ENCODE measurements around the gene SDF2L1. TPM values are rescaled to one million over a fixed set of nuclear protein-coding genes. Genes with fewer than 3 reads are reported as not detected.
"Not testable (repeated sequence)": the region's sequence is repeated elsewhere in the genome, so short reads cannot be mapped to it uniquely, and the experiment has no call there.

The SDF2L1 gene
- polyA plus RNA-seq, 3 donors from 2014 or later, result 119 to 227 (median 178) TPM

- DNase-seq, result no peak
- Mint-ChIP-seq H3K4me3 (no peak overlapping the region), H3K27ac (peak overlapping the region in 1 of 6 donors; percentile 57), H3K27me3 (ENCODE audit: low read depth in 3 of 3) (peaks cover 3 to 19% (median 7%) of the 10 kb centered on the region in 3 donors), H3K36me3 (peaks cover 3 to 10% (median 7%) of the 10 kb centered on the region in 3 donors), H3K9me3 (no peaks in the 10 kb centered on the region), H3K4me1 (peaks cover 26 to 28% of the 10 kb centered on the region in 2 donors)
Measured at GRCh38 chr22:21683401-21683811, 41.3 kb downstream of the SDF2L1 start.

GRCh38 chr22:21684492-21685163 lies 42.5 kb downstream of the SDF2L1 start:
- peak overlapping the region in 5 of 6 donors; percentile 34 to 78 (median 63) for H3K27ac Mint-ChIP-seq
- H3K9me3 Mint-ChIP-seq, result no peaks in the 10 kb centered on the region
- no peak for DNase-seq
- H3K27me3 Mint-ChIP-seq (ENCODE audit: low read depth in 3 of 3), result peaks cover 6 to 23% (median 14%) of the 10 kb centered on the region in 3 donors
- H3K4me3 Mint-ChIP-seq, result no peak overlapping the region
- peaks cover 32 to 36% of the 10 kb centered on the region in 2 donors for H3K4me1 Mint-ChIP-seq
- H3K36me3 Mint-ChIP-seq, result peaks cover 3 to 10% (median 10%) of the 10 kb centered on the region in 3 donors

GRCh38 chr22:21685164-21685513 lies 43.0 kb downstream of the SDF2L1 start:
- no peaks in the 10 kb centered on the region for H3K9me3 Mint-ChIP-seq

GRCh38 chr22:21686193-21686608 lies 44.1 kb downstream of the SDF2L1 start:
- Mint-ChIP-seq H3K27ac (peak overlapping the region in 2 of 6 donors; percentile 29 to 67), H3K9me3 (no peaks in the 10 kb centered on the region), H3K27me3 (ENCODE audit: low read depth in 3 of 3) (peaks cover 13 to 29% (median 14%) of the 10 kb centered on the region in 3 donors), H3K36me3 (peaks cover 3 to 13% (median 10%) of the 10 kb centered on the region in 3 donors), H3K4me1 (peaks cover 38 to 40% of the 10 kb centered on the region in 2 donors), H3K4me3 (no peak overlapping the region)
- DNase-seq, result no peak

More at GRCh38 chr22:21685164-21685513, 43.0 kb downstream of the SDF2L1 start:
- H3K27me3 Mint-ChIP-seq (ENCODE audit: low read depth in 3 of 3), result peaks cover 11 to 28% (median 17%) of the 10 kb centered on the region in 3 donors
- H3K4me3 Mint-ChIP-seq, result no peak overlapping the region
- peaks cover 37 to 39% of the 10 kb centered on the region in 2 donors for H3K4me1 Mint-ChIP-seq
- H3K27ac Mint-ChIP-seq, result peak overlapping the region in 5 of 6 donors; percentile 34 to 78 (median 67)
- H3K36me3 Mint-ChIP-seq, result peaks cover 3 to 10% (median 10%) of the 10 kb centered on the region in 3 donors
- no peak for DNase-seq

GRCh38 chr22:21686634-21687393 lies 44.7 kb downstream of the SDF2L1 start:
- Mint-ChIP-seq H3K9me3 (no peaks in the 10 kb centered on the region), H3K4me3 (no peak overlapping the region), H3K27ac (peak overlapping the region; percentile 24 to 79 (median 50)), H3K27me3 (ENCODE audit: low read depth in 3 of 3) (peaks cover 13 to 27% (median 14%) of the 10 kb centered on the region in 3 donors), H3K4me1 (peaks cover 34 to 37% of the 10 kb centered on the region in 2 donors), H3K36me3 (peaks cover 3 to 13% (median 10%) of the 10 kb centered on the region in 3 donors)
- no peak for DNase-seq

GRCh38 chr22:21687685-21688259 lies 45.7 kb downstream of the SDF2L1 start:
- Mint-ChIP-seq H3K27ac (peak overlapping the region; percentile 40 to 99 (median 78)), H3K4me3 (no peak overlapping the region), H3K9me3 (no peaks in the 10 kb centered on the region), H3K27me3 (ENCODE audit: low read depth in 3 of 3) (peaks cover 13 to 23% (median 14%) of the 10 kb centered on the region in 3 donors), H3K36me3 (peaks cover 3 to 13% (median 10%) of the 10 kb centered on the region in 3 donors), H3K4me1 (peaks cover 29 to 33% of the 10 kb centered on the region in 2 donors)
- no peak for DNase-seq

- Mint-ChIP-seq H3K9me3 (no peaks in the 10 kb centered on the region), H3K4me1 (peaks cover 29 to 33% of the 10 kb centered on the region in 2 donors), H3K27ac (peak overlapping the region; percentile 94 to 99 (median 97))
Measured at GRCh38 chr22:21688341-21688705, 46.2 kb downstream of the SDF2L1 start.

GRCh38 chr22:21688706-21689381 lies 46.7 kb downstream of the SDF2L1 start:
- peak overlapping the region; percentile 94 to 99 (median 97) for H3K27ac Mint-ChIP-seq
- H3K9me3 Mint-ChIP-seq, result no peaks in the 10 kb centered on the region
- H3K4me1 Mint-ChIP-seq, result peaks cover 29 to 33% of the 10 kb centered on the region in 2 donors
- H3K4me3 Mint-ChIP-seq, result peak overlapping the region in 4 of 5 donors; percentile 60 to 79 (median 70)
- peak in 1 of 3 donors; percentile 26 for DNase-seq
- peaks cover 3 to 19% (median 10%) of the 10 kb centered on the region in 3 donors for H3K36me3 Mint-ChIP-seq
- H3K27me3 Mint-ChIP-seq (ENCODE audit: low read depth in 3 of 3), result peaks cover 13 to 20% (median 14%) of the 10 kb centered on the region in 3 donors

More at GRCh38 chr22:21688341-21688705, 46.2 kb downstream of the SDF2L1 start:
- peaks cover 3 to 18% (median 10%) of the 10 kb centered on the region in 3 donors for H3K36me3 Mint-ChIP-seq
- no peak overlapping the region for H3K4me3 Mint-ChIP-seq
- peaks cover 13 to 20% (median 14%) of the 10 kb centered on the region in 3 donors for H3K27me3 Mint-ChIP-seq (ENCODE audit: low read depth in 3 of 3)
- DNase-seq, result no peak

GRCh38 chr22:21690401-21690801 lies 48.3 kb downstream of the SDF2L1 start:
- H3K36me3 Mint-ChIP-seq, result peaks cover 3 to 16% (median 7%) of the 10 kb centered on the region in 3 donors
- peak overlapping the region; percentile 49 to 85 (median 61) for H3K4me3 Mint-ChIP-seq
- H3K9me3 Mint-ChIP-seq, result no peaks in the 10 kb centered on the region

GRCh38 chr22:21691816-21692215 lies 49.7 kb downstream of the SDF2L1 start:
- Mint-ChIP-seq H3K4me1 (peaks cover 29 to 33% of the 10 kb centered on the region in 2 donors), H3K27ac (peak overlapping the region; percentile 76 to 98 (median 82)), H3K36me3 (peaks cover 5 to 26% (median 8%) of the 10 kb centered on the region in 3 donors), H3K27me3 (ENCODE audit: low read depth in 3 of 3) (peaks cover 14 to 25% (median 17%) of the 10 kb centered on the region in 3 donors), H3K9me3 (no peaks in the 10 kb centered on the region), H3K4me3 (peak overlapping the region in 1 of 5 donors; percentile 17)
- DNase-seq, result no peak

More at GRCh38 chr22:21690401-21690801, 48.3 kb downstream of the SDF2L1 start:
- H3K4me1 Mint-ChIP-seq, result peaks cover 29 to 33% of the 10 kb centered on the region in 2 donors
- H3K27ac Mint-ChIP-seq, result peak overlapping the region; percentile 94 to 99 (median 97)
- peaks cover 14 to 23% (median 17%) of the 10 kb centered on the region in 3 donors for H3K27me3 Mint-ChIP-seq (ENCODE audit: low read depth in 3 of 3)
- peak; percentile 58 to 63 (median 61) for DNase-seq

GRCh38 chr22:21692856-21693255 lies 50.8 kb downstream of the SDF2L1 start:
- H3K4me3 Mint-ChIP-seq, H3K9me3 Mint-ChIP-seq, DNase-seq: not testable (repeated sequence)
- peaks cover 14 to 25% (median 17%) of the 10 kb centered on the region in 3 donors for H3K27me3 Mint-ChIP-seq (ENCODE audit: low read depth in 3 of 3)
- H3K36me3 Mint-ChIP-seq, result peaks cover 5 to 25% (median 8%) of the 10 kb centered on the region in 3 donors
- H3K27ac Mint-ChIP-seq, result peak overlapping the region in 2 of 6 donors; percentile 55 to 70
- H3K4me1 Mint-ChIP-seq, result peaks cover 29 to 33% of the 10 kb centered on the region in 2 donors

GRCh38 chr22:21693333-21693998 lies 51.4 kb downstream of the SDF2L1 start:
- peaks cover 29 to 33% of the 10 kb centered on the region in 2 donors for H3K4me1 Mint-ChIP-seq
- H3K4me3 Mint-ChIP-seq, result no peak overlapping the region
- H3K36me3 Mint-ChIP-seq, result peaks cover 5 to 28% (median 8%) of the 10 kb centered on the region in 3 donors
- H3K27ac Mint-ChIP-seq, result peak overlapping the region in 3 of 6 donors; percentile 8 to 70 (median 55)
- peaks cover 14 to 25% (median 17%) of the 10 kb centered on the region in 3 donors for H3K27me3 Mint-ChIP-seq (ENCODE audit: low read depth in 3 of 3)
- no peak for DNase-seq
- no peaks in the 10 kb centered on the region for H3K9me3 Mint-ChIP-seq

All from immature natural killer cell (primary cell).